TTC549 (cell line): ENCODE data around the gene KCTD6.

ENCODE experiments used
- FAIRE-seq: peaks from 2 replicates; lab custom pipeline; 2012; peaks lifted over from hg19 to GRCh38; lab: Jason Lieb, UNC

The KCTD6 gene

DNA sequence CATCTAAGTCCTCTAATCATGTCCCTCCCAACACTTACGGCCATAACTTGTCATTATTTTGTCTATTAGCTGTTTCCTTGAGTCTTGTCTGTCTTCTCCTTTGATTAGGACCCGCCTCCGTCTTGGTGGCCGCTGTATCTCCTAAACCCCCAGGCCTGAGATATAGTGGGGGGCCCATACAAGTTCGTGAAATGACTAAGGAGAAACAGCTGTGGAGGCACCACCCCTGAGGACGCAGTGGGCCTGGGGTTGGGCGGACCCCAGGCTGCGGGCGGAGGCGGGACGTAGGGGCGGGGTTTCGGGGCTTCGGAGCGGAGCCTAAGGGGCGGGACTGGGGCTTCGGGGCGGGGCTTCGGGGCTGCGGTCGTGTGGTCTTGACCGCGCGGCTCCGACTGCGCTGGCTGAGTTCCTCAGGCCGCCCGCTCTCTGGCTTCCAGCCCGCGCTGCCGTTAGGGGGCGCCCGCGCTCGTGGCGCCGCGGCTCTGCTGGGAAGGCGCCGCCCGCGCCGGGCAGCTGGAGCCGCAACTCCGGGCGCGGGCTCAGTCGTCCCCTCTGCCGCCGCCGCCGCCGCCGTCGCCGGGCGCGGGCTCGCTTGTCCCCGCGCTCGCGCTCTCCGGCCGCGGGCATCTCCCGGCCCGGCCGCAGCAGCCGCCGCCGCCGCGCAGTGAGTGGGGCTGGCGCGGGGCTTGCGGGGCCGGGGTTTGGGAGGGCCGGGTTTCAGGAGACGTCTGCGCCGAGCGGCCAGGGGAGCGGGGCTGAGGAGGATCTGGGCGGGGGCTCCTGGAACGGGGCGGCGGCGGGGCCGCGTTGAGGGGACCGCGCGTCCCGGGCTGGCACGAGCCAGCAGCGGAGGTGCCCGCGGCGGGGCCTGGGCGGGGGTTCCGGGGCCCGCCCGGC lies at the start of gene KCTD6:
TSS of gene KCTD6 (plus strand) at position 591 of the 897 bp plus-strand sequence. CDS start 6,660 bp downstream, outside the sequence.
- no peak for FAIRE-seq

DNA sequence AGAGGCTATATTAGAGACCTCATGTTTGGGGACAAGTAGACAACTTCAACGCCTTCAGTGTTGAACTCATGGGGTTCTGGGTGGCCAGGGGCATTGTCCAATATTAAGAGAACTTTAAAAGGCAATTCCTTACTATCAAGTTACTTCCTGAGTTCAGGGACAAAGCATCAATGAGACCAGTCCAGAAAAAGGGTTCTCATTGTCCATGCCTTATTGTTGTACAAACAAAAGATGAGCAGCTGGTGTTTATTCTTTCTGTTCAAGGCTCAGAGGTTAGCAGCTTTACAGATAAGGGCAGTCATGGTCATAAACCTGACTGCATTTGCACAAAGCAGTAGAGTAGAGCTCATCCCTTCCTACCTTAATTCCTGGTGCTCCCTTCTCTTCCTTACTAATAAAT lies 39.7 kb upstream of the KCTD6 start:
- no peak for FAIRE-seq

DNA sequence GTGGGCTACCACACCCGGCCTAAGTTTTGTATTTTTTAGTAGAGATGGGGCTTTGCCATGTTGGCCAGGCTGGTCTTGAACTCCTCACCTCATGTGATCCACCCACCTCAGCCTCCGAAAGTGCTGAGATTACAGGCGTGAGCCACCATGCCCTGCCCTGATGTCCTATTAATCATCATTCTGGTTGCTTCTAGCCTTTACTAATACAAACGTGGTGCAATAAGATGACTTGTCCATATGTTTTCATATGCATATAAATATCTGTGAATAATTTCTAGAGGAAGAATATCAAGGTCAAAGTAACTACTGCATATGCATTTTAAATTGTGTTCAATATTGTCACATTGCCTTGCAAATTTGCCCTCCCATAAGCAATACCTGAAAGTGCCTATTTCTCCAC lies 32.7 kb upstream of the KCTD6 start:
- no peak for FAIRE-seq

DNA sequence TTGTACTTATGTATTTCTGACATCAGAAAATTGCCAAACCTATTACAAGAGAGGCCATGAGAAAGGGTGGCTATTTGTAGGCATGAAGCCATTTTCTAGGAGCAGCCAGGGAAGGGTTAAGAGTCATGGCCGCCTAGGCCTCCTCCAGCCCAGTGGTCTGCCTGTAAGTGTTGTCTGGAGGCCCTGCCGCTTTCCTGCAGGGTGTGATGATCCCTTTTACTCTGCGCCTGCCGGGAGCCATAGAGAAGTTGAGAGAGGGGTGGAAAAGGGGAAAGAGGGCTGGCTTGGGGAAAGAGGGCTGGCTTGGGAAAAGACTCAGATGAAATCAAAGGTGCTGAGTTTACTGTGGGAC lies 29.1 kb upstream of the KCTD6 start:
- FAIRE-seq: no peak

DNA sequence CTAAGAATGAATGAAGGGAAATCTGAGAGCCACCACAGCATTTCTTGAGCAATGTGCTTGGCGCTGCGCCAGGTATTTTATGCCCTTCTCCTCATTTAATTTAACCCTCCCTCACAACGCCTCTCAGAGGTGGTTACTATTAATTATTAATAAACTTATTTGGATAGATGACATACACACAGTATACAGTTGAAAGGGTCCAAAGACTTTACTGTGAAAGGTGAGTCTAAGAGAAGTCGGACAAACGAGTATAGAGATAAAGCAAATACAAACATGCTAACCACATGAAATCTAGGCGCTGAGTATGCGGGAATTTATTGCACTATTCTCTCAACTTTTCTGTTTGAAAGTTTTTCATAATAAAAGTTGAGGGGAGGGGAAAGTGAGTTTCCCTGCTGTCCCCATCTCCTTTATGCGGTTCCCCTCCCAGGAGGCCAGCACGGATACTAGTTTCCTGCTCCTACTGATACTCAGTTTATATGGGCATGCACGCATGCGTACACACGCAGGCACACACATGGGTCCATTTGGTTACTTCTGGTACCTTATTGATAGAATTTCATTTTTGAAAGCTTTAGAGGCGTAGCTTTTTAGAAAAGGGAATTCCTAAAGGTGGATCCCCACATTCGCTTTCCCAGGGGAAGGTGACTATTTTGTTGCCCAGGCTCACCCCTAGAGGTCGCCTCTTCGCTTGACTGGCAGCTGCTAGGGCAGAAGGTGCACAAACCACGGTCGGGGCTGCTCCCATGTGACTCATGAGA lies 28.5 kb upstream of the KCTD6 start:
- no peak for FAIRE-seq

DNA sequence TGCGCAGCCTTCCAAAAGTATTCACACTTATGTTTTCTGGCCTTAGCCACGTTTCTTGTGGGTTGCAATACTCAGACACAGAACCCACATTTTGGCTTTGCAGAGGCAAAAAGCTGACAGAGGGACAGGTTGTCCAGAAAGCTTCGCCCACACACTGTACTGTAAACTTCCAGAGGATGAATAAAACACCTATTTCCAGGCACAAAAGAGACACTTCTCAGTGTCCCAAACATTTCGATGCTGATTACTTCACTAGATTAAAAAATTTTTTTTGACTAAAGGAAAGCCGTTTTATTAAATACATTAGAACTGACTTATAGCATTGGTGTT lies 28.0 kb upstream of the KCTD6 start:
- no peak for FAIRE-seq

DNA sequence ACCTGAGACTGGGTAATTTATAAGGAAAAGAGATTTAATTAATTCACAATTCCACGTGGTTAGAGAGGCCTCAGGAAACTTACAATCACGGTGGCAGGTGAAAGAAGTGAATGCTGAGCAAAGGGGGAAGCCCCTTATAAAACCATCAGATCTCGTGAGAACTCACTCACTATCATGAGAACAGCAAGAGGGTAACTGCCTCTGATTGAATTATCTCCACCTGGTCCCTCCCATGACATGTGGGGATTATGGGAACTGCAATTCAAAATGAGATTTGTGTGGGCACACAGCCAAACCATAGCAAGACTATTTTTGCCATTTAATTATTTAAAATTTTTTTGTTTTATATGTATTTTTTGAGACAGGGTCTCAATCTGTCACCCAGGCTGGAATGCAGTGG lies 27.0 kb upstream of the KCTD6 start:
- no peak for FAIRE-seq

DNA sequence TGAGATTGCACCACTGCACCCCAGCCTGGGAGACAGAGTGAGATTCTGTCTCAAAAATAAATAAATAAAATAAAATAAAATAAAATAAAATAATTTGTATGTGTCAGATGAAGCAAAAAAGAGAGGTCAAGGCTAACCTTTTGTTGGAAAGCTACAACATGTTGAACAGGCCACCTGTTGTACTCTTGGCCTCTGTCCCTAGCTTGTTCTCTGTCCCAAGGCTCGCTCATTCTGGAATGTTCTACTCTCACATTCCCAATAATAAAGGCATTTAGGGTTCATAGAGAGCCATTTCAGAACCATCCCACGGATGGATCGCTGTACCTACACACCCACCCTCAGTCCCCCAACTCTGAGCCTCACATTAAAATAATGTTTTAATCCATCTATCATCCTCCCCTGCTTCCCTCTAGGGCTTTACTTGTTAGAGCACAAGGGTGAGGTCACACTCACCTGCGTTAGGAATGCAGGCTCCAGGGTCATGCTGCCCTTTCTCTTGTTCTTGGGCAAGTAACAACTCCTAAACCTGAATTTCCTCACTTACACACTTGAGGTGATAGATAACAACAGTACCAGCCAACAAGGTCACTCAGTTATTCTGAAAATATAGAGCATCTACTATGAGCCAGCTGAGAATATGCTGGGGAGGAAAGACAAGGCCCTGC lies 24.9 kb upstream of the KCTD6 start:
- no peak for FAIRE-seq

DNA sequence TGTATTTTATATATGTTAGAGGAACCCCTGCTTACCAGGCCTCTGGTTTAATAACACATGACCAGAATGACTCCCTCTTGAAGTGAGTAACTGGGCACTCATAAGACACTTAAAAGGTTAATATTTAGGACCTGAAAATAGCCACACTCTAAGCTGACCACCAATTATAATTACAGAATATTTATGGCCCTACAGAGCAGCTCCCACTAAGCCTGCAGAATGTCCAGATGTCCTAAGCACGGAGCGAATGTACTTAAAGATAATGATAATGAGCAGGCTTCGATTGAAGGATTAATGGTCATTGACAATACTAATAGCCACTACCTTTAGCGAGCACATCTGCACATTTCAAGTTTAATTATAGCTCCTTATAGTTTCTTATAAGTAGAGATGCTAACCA lies 22.8 kb upstream of the KCTD6 start:
- no peak for FAIRE-seq

DNA sequence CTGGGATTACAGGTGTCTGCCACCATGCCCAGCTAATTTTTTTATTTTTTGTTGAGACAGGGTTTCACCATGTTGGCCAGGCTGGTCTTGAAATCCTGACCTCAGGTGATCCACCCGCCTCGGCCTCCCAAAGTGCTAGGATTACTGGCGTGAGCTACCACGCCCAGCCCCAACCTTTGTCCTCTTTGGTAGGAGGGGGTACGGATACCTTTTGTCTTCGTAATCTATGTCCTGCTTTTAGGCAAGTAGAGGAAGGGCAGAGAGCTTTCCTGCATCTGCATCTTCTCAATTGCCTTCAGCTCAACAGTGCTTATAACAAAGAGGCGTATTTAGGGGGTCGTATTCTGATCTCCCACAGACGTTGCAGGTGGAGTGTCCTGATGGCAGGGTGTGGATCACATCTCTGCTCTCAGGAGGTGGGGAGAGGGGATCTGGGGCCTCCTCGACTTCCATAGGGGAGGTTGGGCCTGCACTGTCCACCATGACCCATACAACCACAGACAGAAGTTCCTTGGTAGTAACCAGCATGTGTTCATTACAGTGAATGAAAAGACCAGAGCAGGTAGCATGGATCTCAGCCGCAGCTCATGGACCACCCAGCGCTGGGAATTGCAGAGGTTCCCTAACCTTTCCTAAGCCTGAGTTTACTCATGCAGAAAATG lies 21.4 kb upstream of the KCTD6 start:
- no peak for FAIRE-seq

DNA sequence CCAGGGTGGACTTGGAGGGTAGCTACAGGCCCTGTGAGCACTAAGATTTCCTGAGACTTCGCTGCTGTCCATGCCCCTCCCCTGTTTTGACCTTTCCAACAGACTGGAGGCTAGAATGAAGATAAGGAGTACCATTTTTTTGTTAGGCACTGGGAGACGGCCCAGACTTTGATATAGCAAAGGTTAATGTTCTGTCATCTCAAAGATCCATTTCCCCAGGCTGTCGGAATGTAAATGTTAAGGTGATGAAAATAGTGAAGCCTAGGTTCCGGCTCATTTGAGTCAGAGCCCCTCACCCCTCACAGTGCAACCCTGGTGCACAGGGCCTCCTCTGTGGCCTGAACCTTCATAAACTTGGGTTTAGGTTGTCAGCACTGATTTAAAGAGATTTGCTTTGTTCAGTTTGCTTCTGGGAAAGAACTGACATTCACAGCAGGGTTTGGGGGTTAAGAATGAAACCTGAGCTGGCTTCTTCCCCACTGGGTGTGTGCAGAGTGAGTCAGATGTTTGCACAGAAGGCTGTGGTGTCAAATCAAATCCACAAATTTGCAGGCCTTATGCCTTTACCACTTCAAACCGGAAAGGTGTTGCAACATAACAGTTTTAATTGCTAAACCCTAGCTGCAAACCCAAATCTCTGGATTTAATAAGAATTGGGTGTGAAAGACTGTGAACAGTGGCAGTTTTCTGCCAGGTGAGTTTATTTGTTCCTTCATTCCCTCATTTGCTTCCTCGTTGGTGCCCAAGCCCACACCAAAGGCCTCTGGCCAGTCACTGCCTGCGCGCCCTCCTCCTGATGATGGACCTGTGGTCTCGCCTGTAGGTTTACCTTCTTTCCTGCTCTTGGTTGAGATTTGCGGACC lies 20.6 kb upstream of the KCTD6 start:
- no peak for FAIRE-seq

DNA sequence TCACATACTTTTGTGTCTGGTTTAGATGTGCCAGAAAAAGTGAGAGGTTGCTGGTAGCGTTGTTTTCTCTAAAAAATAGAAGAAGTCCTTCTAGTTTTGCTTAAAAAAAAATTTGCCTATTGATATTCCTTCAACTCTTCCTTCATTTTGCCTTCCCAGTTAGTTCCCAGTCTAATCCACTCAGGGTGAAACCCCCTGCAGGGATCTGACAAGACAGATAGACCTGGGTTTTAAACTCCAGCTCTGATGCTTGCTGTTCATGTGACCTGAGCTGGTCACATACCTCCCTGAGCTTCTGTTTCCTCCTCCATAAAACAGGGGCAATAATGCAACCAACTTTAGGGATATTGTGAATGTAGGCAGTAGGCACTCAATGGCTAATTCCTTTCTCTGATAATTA lies 18.6 kb upstream of the KCTD6 start:
- no peak for FAIRE-seq

DNA sequence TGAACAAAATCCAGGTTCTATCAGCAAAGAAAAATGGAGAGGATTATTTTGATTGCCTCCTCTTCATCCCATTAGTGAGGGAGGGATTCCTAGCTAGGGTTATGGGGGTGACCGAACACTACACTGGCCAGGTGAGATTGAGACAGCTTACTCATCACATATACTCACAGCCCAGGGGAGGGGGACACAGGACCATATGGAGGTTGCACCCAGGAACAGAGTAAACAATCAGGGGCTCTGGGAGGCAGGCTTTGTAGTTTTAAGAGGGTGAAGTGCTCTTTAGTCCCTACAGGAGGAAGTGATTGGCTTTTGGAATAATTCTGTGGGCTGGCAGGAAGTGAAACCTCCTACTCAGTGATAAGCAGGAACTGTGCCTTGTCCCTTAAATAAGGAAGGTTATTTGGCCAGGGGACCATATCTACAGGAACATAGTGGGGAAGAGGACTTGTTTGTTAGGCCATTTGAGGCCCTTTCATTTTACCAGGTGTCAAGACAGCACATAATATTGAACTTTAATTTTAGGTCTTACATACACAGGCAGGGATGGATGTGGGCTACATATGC lies 17.5 kb upstream of the KCTD6 start:
- FAIRE-seq: no peak

DNA sequence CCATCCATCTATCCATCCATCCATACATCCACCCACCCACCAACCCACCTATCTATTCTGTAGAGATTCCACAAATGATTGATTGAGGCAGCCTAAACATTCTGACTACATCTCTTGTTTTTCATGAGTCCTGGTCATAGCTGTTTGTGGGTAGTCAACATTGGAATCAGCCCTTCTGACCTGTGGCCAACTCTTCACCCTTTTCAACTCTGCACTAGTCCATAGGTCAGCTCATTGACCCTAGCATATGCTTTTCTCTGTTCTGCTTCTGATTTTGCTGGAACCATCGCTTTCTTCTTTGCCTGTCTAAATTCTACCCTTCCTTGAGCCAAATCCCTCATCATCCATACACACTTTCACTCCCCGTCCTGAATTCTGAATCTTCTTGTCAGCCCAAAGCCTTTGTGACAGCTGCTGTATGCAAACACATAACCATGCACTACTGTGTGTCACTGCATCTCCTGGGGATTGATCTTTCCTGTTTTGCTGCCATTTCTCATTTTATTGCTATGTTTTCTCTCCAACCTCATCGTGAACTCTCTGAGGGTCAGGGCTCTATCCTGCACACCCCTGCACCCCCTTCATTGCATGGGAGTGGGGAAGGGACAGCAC lies 16.8 kb upstream of the KCTD6 start:
- no peak for FAIRE-seq

DNA sequence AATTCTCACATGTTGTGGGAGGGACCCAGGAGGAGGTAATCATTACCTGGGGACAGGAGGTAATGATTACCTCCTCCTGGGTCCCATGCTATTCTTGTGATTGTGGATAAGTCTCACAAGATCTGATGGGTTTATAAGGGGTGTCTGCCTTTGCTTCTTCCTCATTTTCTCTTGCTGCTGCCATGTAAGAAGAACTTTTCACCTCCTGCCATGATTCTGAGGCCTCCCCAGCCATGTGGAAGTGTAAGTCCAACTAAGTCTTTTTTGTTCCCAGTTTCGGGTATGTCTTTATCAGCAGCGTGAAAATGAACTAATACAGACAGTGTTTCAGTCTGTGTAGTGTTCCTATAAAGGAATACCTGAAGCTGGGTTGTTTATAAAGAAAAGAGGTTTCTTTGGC lies 13.1 kb upstream of the KCTD6 start:
- FAIRE-seq: no peak

DNA sequence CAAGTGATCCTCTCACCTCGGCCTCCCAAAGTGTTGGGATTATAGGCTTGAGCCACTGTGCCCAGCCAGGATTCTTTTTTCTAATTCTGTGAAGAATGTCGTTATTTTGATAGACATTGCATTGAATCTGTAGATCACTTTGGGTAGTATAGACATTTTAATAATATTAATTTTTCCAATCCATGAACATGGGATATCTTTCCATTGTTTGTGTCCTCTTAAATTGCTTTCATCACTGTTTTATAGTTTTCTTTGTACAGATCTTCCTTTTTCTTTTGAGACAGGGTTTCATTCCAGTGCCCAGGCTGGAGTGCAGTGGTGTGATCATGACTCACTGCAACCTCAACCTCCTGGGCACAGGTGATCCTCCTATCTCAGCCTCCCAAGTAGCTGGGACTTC lies 11.6 kb upstream of the KCTD6 start:
- no peak for FAIRE-seq

DNA sequence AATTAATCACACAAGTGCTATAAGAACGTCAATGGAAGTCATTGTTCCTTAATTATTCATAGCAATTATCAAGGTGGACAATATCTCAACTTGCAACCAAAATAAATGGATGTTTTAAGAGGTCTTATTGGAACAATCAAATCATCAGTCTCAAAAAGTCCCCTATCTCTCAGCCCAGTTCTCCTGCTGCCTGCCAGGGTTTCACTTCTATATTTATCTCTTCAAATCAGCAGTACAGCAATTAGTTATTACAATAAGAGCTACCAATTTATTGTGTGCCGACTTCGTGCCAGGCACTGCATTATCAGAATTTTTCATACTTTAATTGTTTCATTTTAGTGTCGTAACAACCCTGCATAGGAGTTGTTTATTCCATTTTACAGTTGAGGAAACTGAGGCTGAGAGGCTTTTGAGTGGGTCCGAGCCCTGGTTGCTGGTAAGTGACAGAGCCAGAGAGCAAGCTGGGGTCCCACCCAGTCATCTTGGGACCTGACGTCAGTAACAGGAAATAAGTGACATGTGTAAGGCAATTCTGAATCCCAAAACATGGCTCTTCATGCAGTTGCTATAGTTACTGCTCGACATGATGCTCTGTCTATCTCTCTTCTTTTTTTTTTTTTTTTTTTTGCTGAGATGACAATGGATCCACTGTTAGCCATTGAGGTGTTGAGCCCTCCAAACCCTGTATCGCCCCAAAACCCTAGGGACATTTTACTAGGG lies 8.8 kb upstream of the KCTD6 start:
- no peak for FAIRE-seq

DNA sequence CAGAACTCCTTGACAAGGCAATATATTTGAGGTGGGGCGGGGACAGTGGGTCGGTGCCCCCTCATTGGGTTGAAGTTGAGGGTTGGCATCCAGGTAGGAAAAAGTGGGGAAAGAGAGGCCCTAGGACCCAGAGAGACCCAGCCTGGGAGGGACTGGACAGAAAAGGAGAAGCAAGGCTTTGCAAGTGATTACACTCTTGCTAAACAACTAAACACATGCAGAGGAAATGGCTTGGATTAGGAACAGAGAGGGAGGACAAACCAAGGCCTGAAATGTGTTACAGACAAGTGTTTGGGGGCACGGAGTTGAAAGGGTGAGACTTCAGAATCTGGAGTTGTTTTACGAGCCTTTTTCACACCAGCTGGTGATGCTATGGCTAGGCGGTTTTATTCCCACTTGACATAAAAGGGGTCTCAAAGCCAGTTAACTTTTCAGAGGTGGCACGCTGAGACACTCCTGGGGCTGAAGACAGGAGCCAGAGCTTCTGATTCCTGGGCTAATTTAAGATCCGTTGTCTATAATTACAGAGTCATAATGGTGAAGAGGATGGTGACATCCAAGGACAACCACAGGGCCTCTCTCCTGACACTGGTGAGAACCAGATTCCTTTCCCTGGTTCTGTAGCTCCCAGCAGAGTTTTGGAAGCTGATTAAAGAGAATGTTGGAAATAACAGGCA lies 7.7 kb upstream of the KCTD6 start:
- FAIRE-seq: no peak

DNA sequence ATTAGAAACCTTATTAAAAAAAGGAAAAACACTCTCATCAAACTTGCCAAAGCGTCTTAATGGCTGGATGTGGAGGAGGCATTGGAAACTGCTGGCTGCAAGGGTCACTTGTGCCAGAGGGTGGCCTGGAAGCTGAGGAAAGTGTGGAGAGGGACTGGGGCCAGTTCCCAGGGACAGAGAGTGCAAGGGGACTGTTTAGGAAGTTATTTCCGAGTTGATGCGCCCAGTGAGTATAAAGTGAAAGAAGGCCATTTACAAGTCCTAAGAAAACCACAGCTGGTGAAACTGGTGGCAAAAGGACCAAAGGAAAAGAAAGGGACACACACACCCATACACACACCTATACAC lies 7.2 kb upstream of the KCTD6 start:
- no peak for FAIRE-seq
